Kidney (tissue), 14 donors: ENCODE data around the gene ESRRG. TPM values are rescaled to one million over a fixed set of nuclear protein-coding genes. Genes with fewer than 3 reads are reported as not detected.
A peak's percentile ranks its signal among the peaks of the same experiment; 100 is the strongest.

Experiments
- DNase-seq, 5 donors: peaks; one replicate each; pipeline ENCODE4 v3.0.0-alpha.2; 2013 to 2020
- FAIRE-seq: peaks from 2 replicates; lab custom pipeline; 2012; peaks lifted over from hg19 to GRCh38; lab: Jason Lieb, UNC
- H3K27ac ChIP-seq, 2 donors: one replicate each; pipeline ENCODE4 v1.7.0; 2013; ENCODE audit warnings: low read depth in 2 of 2, low read length in 2 of 2, inconsistent platforms in 1 of 2
- H3K27me3 ChIP-seq: one replicate; pipeline ENCODE4 v1.7.1; 2013; ENCODE audit warnings: low read length, inconsistent platforms; ENCODE audit not compliant: control insufficient read depth, insufficient read depth
- H3K36me3 ChIP-seq, 3 donors: one replicate each; pipeline versions ENCODE4 v1.7.0 to v1.7.1; 2013; ENCODE audit warnings: low read length in 3 of 3, control low read depth in 1 of 3, inconsistent platforms in 1 of 3; ENCODE audit not compliant: insufficient read depth in 3 of 3, control insufficient read depth in 2 of 3
- H3K4me1 ChIP-seq, 3 donors: one replicate each; pipeline versions ENCODE4 v1.7.0 to v1.7.1; 2013; ENCODE audit warnings: low read length in 3 of 3, inconsistent platforms in 1 of 3, low read depth in 1 of 3; ENCODE audit not compliant: control insufficient read depth in 2 of 3, insufficient read depth in 2 of 3
- H3K4me3 ChIP-seq, 3 donors: one replicate each; pipeline versions ENCODE4 v1.7.0 to v1.8.1; 2013; ENCODE audit warnings: low read length in 3 of 3, control low read depth in 1 of 3, inconsistent platforms in 1 of 3
- H3K9ac ChIP-seq, 3 donors: one replicate each; pipeline versions ENCODE4 v1.7.0 to v1.7.1; 2013; ENCODE audit warnings: low read length in 3 of 3, control low read depth in 1 of 3, inconsistent platforms in 1 of 3
- H3K9me3 ChIP-seq, 3 donors: one replicate each; pipeline versions ENCODE4 v1.7.0 to v1.7.1; 2013; ENCODE audit warnings: low read length in 3 of 3, control low read depth in 1 of 3, inconsistent platforms in 1 of 3; ENCODE audit not compliant: control insufficient read depth in 2 of 3, insufficient read depth in 1 of 3
- intact Hi-C: fragments of 100-400 bp; cut with DNase I; formaldehyde crosslinking; loops from one replicate; pipeline ENCODE4 v1.11.1; 2022
- polyA plus RNA-seq: library from polyadenylated mRNA; stranded (reverse); fragments of 350-450 nt; fragmentation: Illumina TruSeq; extraction: RNeasy Lipid Tissue Mini Kit (QIAGEN cat#74804); gene quantifications from one replicate; pipeline ENCODE4 v1.2.3, GENCODE V29; 2014; ENCODE audit warnings: low read depth, low replicate concordance; ENCODE audit not compliant: insufficient read depth
- total RNA-seq: library from RNA; stranded (reverse); fragmentation: NEBNext Ultra II Directional; extraction: Animal tissue kit (Norgen Biotek cat#: 25700); gene quantifications from one replicate; pipeline ENCODE4 v1.2.1, GENCODE V29; 2021
- TF ChIP-seq, protein P1 (sequence below): IDR thresholded peaks from 3 replicates; pipeline ENCODE4 v1.5.1; 2012; ENCODE audit warnings: mild to moderate bottlenecking, moderate library complexity, borderline replicate concordance; ENCODE audit not compliant: insufficient read depth; ENCODE audit errors: extremely low read depth
- donor health status: control.
- donor health status: control.
- donor health status: control.
- donor health status: control.
- donor health status: control.
- donor health status: DM: yes; HTN: yes; CAD: no.
- donor health status: Normal renal cell carcinoma (clear cell type).

The ESRRG gene
- total and polyA plus RNA-seq, 2 donors from 2014 or later, result 11.9 to 25.3 TPM

DNA sequence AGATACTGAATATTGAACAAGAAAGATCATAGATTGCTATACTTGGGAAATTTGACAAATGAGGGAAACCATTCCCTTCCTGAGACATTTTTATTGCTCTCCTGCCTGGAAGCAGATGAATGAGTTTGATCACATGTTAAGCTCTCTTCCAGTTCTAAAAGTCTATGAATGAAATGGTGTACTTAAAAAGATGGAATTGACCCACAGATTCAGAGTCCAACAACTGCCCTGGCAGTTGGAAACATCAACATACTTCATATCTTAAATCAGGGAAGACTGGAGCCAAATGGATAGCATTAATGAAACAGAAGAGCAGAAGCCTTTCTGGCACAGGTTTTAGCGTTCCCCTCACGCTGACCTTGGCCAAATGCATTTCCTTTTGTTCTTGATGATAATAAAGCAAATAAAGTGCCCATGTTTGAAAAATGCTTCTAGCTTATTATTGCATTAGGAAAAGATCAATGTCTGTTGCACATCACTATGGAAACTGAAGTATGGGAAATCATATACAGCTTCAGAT, 142.6 kb downstream of the ESRRG start:
- Histone ChIP-seq H3K4me3 (no peak overlapping the region), H3K27me3 (no peaks in the 10 kb centered on the region)

DNA sequence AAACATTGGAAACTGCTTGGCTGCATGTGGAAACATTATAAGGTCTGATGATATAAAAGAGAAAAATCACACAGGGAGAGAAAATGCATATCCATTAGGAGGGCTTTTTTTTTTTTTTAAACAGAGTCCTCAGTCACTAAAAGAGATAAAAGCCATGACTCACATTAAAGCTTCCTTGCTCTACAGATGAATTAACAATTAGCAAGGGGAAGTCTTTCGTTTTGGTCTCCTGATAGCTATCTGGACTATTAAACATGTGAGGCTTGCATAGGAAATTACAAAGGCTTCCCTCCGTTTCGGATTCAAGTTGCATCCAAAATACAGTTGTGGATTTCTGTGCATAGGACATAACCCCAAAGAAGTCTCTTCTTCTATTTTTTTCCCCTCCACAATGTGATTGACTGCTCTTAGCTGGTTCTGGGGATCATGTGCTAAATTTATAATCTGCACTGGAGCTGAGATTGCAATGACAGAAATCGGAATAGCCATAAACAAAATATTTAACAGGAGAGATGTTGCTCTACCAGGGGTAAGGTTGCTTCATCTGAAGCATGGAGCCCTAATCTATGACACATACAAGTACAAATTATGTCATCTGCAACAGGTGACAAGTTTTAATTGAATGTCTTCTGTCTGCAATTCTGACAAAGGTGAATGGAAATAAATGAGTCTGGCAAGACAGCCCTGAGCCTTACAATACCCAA, 146.8 kb downstream of the ESRRG start:
- TF ChIP-seq, protein P1, sequence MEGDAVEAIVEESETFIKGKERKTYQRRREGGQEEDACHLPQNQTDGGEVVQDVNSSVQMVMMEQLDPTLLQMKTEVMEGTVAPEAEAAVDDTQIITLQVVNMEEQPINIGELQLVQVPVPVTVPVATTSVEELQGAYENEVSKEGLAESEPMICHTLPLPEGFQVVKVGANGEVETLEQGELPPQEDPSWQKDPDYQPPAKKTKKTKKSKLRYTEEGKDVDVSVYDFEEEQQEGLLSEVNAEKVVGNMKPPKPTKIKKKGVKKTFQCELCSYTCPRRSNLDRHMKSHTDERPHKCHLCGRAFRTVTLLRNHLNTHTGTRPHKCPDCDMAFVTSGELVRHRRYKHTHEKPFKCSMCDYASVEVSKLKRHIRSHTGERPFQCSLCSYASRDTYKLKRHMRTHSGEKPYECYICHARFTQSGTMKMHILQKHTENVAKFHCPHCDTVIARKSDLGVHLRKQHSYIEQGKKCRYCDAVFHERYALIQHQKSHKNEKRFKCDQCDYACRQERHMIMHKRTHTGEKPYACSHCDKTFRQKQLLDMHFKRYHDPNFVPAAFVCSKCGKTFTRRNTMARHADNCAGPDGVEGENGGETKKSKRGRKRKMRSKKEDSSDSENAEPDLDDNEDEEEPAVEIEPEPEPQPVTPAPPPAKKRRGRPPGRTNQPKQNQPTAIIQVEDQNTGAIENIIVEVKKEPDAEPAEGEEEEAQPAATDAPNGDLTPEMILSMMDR, result no peak
- DNase-seq (no peak), FAIRE-seq (no peak)
- Histone ChIP-seq H3K36me3 (no peaks in the 10 kb centered on the region), H3K27me3 (no peaks in the 10 kb centered on the region), H3K27ac (no peak overlapping the region), H3K9ac (no peak overlapping the region), H3K9me3 (no peaks in the 10 kb centered on the region), H3K4me1 (no peaks in the 10 kb centered on the region), H3K4me3 (no peak overlapping the region)
- intact Hi-C loops, result no loop called here

More for the DNA sequence above, 142.6 kb downstream of the ESRRG start:
- H3K4me1 ChIP-seq, result no peaks in the 10 kb centered on the region
- DNase-seq (no peak), FAIRE-seq (no peak)
- H3K27ac ChIP-seq, result no peak overlapping the region
- H3K9me3 ChIP-seq, result no peaks in the 10 kb centered on the region
- H3K9ac ChIP-seq, result no peak overlapping the region
- intact Hi-C loops, result no loop called here
- TF ChIP-seq, protein P1, result no peak
- H3K36me3 ChIP-seq, result no peaks in the 10 kb centered on the region

DNA sequence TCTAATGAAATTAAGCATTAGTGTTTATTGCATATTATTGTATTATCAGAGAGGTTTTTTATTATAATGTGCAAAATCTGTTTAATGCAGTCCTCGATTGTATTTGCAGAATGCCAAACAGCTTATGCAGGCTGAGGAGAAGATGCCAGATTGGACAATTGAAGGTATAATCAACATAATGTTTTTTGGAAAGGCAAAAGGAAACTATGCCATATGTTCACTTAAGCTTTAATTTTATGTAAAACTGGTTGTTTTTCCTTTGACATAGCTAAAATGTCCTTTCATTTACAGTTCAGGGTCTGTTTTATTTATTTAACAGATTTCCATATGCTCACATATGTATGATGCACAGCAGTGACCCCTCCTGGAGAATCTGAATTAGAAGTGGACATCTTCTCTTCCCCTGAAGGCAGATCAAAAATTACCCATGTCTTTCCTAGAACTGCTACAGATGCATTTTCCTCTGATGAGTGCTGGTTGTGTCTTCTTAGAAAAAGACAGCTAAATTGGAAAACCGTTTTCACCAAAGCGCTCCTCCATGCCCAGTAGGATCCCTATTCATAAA, 156.5 kb downstream of the ESRRG start:
- no peak overlapping the region for H3K9ac ChIP-seq
- no peaks in the 10 kb centered on the region for H3K4me1 ChIP-seq
- H3K27me3 ChIP-seq, result no peaks in the 10 kb centered on the region
- peaks cover 0 to 3% (median 0%) of the 10 kb centered on the region in 3 donors for H3K36me3 ChIP-seq
- H3K9me3 ChIP-seq, result no peaks in the 10 kb centered on the region
- FAIRE-seq, result no peak
- no peak overlapping the region for H3K27ac ChIP-seq
- DNase-seq, result peak in 1 of 5 donors; percentile 7
- intact Hi-C loops, result no loop called here
- no peak overlapping the region for H3K4me3 ChIP-seq
- TF ChIP-seq, protein P1, result no peak
